Activated CD4-positive, alpha-beta T cell treated with anti-CD3 and anti-CD28 coated beads for 4 hours (primary cell): ENCODE measurements around the gene POU2F3.

Experiments
- DNase-seq, 2 donors: peaks; one replicate each; pipeline ENCODE4 v3.0.0-alpha.2; 2020

POU2F3 gene

DNA sequence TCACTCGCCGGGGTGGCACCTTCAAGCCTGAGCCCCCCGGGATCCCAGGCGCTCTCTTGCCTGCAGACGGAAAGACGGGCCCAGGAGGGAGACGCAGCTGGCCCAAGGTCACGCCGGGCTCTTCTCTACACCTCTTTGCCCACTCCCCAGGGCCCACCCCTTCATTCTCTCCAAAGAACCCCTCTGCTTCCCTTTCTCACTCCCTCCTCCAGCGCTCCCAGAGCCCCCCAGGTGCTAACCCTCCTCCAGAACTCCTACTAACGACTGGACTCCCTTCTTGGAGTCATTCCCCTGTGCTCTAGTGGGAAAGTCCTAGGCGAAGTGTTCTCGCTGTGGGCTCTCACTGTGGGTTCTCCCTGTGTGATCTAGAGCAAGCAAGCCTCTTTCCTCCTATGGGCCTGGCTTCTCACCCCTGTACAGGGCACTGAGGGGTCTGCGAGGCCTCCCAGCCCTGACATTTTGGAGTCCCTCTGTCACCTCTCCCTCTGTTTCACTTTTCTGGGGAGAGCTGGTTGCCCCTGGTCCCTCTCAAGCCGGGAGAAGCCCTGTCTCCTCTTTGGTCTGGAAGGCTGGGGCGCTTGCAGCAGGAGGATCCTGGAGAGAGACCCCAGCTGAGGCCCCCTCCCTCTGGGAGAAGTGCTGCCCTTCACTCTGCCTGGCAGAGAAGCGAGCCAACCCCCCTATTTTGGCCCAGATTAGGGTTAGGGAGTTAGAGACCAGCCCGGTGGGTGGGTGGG lies 28.2 kb upstream of the POU2F3 start:
- no peak for DNase-seq

GRCh38 chr11:120212259-120212878 lies 27.6 kb upstream of the POU2F3 start:
- no peak for DNase-seq

DNA sequence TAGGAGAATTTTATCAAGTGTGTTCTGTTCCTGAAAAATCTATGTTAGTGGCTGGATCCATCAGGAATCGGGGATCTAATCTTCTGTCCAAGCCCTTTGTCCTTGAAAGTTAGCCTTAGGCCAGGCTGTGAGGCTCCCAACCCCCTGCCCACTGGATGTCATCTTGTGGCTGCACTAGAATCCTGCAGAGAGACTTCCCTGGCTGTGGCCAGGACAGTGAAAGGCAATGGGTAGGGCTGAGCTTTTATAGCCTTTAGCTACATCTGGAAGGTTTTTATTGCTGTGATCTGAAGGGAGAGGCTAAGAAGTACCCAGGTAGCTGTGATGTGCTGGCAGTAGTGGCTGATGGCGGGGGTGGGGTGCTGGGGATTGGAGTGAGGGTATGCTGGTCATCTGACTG lies 27.0 kb upstream of the POU2F3 start:
- DNase-seq = no peak

- no peak for DNase-seq
Measured at GRCh38 chr11:120214581-120214980, 25.4 kb upstream of the POU2F3 start.

- DNase-seq = no peak
Measured at GRCh38 chr11:120215634-120216033, 24.3 kb upstream of the POU2F3 start.

DNA sequence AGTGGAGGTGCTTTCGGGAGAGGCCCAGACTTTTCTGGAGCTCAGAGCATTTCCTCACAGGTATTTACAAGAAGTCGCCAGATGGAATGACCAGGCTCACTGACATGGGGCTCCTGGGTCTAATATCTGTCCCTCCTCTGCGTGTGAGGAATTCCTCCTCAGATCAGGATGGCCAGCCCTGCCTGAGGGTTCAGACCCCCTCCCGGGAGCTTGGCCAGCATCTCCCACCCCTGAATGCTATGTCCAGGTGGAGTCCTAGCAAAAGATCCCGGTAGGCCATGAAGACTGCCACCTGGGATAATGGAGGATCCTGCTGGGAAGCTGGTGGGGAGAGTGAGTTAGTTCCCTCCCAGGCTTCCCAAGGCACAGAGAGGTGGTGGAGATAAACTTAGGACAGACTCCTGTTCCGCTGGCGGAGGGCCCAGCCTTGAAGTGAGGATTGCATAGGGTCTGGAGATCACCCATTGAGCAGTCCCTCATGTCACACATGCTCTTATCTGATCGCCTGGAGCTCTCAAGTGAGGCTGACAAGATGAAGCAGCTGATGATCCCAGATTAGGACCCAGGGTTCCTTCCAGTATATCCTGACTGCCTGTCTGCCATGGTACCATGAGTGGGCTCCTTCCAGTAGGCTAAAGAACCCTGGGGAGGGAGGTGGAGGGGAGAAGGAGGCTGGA lies 23.4 kb upstream of the POU2F3 start:
- no peak for DNase-seq

GRCh38 chr11:120217526-120217925 lies 22.4 kb upstream of the POU2F3 start:
- no peak for DNase-seq

- DNase-seq = no peak
Measured at GRCh38 chr11:120217941-120218694, 21.8 kb upstream of the POU2F3 start.

- DNase-seq = no peak
Measured at GRCh38 chr11:120218695-120219033, 21.3 kb upstream of the POU2F3 start.

- DNase-seq = no peak
Measured at GRCh38 chr11:120219232-120219937, 20.6 kb upstream of the POU2F3 start.

DNA sequence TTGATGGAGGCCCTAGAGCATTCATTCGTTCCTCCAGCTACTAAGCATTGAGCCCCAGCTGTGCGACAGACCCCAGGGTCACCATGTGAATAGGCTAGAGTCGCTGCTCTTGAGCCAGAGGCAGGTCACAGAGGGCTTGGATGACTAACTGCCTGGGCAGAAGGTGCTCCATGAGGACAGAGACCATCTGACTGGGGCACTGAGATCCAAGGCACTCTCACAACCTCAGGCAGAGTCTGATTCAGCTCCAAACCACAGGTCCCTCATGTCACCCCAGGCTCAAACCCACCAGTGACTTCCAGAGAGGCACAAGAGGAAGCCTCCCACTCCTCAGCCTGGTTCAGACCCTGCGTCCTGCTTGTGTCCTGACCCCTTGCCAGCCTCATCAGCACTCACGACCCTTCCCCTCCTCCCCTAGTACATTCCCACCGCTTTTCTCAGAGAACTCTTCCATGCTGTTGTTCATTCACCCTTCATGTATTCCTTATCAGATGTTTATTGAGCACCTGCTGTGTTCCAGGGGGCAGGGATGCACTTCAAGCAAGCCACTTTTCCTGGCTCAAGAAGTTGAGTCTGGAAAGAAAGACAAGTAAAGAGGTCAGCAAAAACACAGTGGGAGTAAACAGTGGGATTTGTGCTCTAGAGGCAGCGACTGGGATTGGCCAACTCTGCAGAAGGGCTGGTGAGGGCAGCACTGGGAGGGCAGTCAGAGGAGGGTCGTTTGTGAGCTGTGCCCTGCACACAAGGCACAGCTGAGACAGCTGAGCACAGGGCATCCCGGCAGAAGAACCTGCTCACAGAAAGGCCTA lies 19.8 kb upstream of the POU2F3 start:
- no peak for DNase-seq

DNA sequence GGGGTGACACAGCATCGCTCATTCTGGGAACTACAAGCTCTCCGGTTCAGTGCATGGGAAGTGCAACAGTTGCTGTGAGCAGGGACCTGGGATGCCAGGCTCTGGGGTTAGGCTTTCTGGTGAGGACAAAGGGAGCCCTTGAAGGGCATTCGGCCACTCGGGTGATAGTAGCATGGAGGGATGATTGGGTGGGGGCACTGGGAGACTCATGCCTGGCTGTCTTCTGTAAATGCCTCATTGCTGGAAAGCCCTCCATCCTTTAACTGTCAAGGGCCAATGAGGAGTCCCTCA lies 19.2 kb upstream of the POU2F3 start:
- no peak for DNase-seq

DNA sequence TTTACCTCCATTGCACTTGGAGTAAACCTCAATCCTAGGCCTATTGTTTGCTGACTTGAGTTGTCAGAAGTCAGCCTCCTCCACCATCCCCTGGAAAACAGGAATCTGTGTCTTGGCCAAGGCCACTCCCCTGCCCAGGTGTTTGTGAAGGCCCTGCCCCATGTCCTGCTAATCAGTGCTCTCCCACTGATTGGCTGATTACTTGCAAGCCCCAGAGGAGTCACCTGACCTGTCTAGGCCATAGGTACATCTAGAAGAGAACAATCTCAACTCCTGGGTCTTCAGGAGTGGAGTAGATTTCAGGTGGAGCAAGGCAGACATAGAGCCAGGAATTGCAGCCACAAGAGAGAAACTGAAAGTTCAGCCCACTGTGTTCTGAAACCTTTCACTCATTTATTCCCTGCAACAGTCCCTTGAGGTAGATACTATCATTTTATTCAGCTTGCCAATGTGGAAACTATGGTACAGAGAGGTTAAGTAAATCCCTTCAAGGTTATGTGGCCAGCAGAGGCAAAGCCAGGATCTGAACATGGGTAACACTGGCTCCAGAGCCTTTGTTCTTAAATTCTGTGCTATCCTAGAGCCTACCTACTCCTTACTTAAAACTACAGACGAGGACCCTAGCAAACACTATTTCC lies 18.7 kb upstream of the POU2F3 start:
- no peak for DNase-seq

DNA sequence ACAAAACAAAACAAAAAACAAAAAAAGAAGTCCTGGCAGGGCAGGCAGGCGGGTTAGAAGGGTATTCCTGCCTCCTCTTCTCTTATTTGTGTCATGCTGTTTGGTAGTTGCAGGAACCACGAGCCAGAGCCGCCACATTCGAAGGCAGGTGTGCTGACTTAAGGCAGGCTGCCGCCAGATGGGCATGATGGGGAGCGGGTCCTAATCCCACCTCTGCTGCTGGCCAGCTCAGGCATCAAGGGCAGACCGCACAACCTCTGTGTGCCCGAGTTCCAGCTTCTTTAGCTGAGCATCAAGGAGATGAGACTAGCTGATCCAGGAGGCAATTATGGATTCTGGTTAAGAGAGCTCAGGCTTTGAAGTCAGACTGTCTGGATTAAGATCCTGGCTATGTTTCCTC lies 17.0 kb upstream of the POU2F3 start:
- no peak for DNase-seq

- DNase-seq = no peak
Measured at GRCh38 chr11:120223793-120224192, 16.1 kb upstream of the POU2F3 start.

- no peak for DNase-seq
Measured at GRCh38 chr11:120224361-120224760, 15.6 kb upstream of the POU2F3 start.

DNA sequence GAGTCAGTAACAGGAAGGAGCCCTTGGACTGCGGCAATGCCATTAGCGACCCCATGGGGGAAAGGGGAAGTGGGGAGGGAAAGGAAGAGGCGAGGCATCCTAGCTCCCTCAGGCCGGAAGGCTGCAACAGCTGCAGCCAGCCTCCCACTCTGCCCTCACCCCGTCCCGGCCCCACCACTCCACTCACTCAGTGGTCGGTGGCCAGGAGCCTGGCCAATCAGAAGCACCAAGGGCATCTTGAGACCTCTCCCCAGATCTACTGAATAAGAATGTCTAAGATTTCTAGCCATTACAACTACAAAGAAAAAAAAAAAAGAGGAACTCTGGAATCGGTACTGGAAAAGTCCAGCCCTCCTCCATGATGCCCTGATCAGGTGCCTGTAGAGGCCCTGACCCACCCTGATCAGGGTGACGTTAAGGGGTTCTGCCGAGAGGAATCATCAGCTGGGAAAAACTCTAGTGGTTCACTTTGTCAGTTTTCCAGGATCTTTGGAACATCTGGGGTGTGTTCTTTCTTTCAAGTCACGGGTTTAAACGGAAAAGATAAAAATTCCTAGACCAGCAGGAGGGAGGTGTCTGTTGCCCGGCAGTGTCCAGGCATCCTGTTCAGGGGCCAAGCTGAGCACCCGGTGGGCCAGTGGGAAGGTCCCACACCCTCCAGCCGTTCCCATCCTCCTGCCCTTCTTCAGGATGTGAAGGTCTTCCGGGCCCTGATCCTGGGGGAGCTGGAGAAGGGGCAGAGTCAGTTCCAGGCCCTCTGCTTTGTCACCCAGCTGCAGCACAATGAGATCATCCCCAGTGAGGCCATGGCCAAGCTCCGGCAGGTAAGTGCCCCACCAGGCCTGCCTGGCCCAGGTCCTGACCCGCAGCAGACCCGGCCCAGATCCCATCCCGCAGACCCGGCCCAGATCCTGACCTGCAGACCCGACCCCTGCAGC lies 14.7 kb upstream of the POU2F3 start:
- DNase-seq = no peak

GRCh38 chr11:120226242-120226641 lies 13.7 kb upstream of the POU2F3 start:
- no peak for DNase-seq

GRCh38 chr11:120226714-120227113 lies 13.2 kb upstream of the POU2F3 start:
- no peak for DNase-seq

- DNase-seq = no peak
Measured at GRCh38 chr11:120227228-120227852, 12.6 kb upstream of the POU2F3 start.
